Medulla oblongata (tissue), 1 donor: ENCODE measurements around the gene GUCA2B.

ENCODE experiments used
- DNase-seq: peaks from one replicate; pipeline ENCODE4 v3.0.0-alpha.2; 2015; ENCODE audit errors: extremely low spot score

Gene GUCA2B

DNA sequence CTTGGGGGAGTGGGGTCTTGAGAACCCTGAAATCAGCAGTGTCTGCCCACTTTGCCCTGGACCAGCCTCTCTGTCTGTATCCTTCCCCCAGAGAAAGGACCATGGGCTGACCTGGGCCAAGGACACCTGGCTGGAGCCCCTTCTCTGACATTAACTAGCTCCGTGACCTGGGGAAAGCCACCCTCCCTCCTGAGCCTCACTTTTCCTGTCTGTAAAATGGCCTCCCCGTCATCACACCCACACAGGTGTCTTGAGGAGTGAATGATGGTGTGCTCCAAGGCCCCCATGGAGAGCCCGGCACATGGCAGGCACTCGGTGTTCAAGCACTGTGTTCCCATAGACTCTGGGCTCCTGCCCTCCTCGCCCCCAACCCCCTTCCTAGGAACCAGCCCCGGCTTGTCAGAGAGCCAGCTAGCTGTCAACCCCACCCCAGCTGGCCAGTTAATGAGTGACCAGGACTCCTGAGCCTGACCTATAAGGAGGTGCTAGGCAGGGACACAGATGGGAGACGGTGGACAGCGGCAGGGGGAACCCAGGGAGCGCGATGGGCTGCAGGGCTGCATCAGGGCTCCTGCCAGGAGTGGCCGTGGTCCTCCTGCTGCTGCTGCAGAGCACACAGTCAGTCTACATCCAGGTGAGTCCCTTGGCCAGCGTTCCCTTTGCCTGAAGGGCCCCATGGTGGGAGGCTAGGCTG is at the start of gene GUCA2B:
TSS of gene GUCA2B (plus strand) at position 504 of the 694 bp plus-strand sequence. CDS start at position 545, 41 bp downstream.
- DNase-seq: no peak

- no peak for DNase-seq
These were observed 48.2 kb upstream of the GUCA2B start for GRCh38 chr1:42105025-42105424.

- DNase-seq: no peak
These were observed 44.9 kb upstream of the GUCA2B start for GRCh38 chr1:42108309-42108708.

DNA sequence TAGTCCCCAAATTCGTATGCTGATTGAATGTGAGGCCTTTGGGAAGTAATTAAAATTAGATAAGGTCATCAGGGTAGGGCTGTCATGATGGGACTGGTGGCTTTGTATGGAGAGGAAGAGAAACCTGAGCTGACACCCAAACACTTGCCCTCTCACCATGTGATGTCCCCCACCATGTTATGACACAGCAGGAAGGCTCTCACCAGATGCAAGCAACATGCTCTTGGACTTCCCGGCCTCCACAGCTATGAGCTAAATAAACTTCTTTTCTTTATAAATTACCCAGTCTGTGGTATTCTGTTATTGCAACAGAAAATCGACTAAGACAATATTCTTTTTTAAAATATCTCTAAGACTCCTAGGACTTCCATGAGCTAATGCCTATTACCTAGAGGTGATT is 43.6 kb upstream of the GUCA2B start:
- DNase-seq: no peak

DNA sequence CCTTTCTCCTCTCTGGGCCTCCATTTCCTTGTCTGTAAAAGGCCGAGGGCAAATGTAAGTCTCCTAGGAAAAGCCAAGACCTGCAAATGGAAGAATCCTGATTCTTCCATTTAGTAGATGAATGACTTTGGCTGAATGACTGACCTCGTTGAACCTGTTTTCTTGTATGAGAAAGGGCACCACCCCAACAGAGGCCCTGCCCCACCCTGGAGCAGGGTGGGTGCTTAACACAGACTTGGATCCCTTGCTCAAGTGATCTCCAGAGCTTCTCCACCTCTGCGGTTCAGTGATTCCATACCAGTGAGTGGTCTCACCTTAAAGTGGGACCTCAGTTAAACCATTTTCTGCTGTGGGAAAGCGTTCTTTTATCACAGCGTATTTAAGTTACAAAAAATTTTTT is 39.0 kb upstream of the GUCA2B start:
- no peak for DNase-seq

DNA sequence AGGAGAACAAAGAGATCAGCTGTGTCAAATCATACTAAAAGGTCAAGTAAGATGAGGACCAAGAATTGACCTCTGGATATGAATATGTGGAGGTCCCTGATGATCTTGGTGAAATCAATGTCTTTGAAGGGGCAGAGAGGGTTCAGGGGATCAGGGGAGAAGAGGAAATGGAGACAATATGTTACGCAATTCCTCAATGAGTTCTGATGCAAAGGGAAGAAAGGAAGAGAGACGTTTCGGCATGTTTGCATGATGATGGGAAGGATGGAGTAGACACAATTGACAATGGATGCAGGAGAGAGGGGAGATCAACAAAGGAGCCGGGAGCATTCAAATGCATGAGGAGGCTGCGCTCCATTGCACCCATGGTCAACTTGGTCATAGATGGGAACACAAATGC is 36.0 kb upstream of the GUCA2B start:
- no peak for DNase-seq

DNA sequence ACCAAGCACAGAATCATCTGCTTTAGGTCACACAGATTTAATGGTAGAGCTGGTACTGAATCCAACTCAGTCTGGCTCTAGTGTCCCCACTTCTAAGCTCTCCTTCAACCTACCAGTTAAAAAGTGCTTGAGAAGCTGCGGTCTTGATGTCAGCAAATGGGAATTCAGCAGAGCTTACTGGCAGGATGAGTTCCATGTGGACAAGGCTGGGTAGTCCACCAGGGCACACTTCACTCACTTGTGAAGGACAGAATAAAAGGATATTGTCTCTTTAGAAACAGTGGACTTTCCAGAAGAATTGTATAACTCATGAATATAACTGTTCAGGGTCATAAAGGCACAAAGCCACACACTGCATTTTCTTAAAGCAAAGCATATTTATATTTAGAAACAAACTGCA is 35.1 kb upstream of the GUCA2B start:
- no peak for DNase-seq

GRCh38 chr1:42122408-42122807 is 30.8 kb upstream of the GUCA2B start:
- no peak for DNase-seq

DNA sequence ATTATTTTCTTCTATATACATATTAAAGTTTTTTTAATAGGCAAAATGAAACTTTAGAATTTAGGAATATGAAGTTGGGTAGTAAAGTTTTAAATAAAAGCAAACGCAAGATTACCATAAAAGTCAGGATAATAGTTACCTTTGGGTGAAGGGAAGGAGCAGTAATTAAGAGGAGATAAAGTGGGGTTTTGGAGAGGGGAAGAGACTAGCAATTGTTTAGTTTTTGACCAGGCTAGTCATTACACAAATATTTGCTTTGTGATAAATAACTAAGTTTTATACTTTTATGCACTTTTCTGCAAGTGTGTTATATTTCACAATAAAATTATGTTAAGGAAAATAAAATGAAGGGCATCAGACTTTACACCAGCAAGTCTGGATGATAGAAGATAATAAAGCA is 27.7 kb upstream of the GUCA2B start:
- no peak for DNase-seq

DNA sequence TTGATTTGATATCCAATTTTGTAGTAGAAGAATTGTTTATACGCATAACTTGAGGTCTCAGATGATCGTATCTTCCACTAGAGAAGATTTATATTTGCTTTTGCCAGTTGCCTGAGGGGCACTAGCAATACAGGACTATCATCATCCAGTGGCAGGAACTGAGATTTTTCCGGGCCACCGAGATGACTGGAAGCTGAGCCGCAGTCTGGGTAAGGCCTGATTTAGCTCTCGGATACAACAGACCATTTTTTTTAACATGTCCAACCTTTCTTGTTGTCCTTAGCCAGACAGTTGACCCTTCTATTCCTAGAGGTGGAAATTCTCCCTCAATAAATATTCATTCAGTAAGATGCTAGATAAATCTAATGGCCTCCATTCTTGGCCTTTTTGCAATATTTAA is 25.4 kb upstream of the GUCA2B start:
- DNase-seq: no peak

DNA sequence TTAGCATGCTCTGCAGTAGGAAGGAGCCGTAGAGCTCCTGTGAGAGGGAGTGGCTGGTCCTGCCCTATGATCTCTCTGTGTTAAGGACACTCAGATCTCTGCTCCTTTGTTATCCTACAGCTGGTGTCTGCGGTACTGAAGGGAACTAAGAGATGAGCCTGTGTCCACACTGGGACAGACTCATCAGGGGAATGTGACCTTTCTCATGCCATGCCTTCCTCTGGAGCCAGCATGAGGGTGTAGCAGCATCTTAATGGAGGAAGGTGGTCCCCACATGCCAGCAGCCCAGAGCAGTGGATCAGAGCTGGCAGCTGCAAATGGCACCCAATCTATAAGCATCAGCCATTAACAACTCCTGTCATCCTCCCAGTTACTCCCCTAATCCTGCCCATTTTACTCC is 24.7 kb upstream of the GUCA2B start:
- no peak for DNase-seq

DNA sequence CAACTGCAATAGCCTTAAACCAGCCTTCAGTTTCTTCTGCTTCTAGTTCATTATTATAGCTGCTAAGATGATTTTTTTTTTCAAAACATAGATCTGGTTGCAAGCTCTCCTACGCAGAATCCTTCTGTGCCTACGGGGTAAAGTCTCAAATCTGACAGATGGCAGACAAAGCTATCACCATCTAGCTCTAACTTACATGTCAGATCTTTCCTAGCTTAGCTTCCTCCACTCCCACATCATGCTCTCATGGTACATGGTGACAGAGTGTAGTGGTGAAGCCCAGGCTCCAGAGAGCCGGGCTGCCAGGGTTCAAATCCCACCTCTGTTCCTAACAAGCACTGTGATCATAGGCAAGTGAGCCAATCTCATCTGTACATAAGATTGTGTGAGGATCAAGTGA is 24.2 kb upstream of the GUCA2B start:
- no peak for DNase-seq

GRCh38 chr1:42130061-42130660 is 23.0 kb upstream of the GUCA2B start:
- no peak for DNase-seq

DNA sequence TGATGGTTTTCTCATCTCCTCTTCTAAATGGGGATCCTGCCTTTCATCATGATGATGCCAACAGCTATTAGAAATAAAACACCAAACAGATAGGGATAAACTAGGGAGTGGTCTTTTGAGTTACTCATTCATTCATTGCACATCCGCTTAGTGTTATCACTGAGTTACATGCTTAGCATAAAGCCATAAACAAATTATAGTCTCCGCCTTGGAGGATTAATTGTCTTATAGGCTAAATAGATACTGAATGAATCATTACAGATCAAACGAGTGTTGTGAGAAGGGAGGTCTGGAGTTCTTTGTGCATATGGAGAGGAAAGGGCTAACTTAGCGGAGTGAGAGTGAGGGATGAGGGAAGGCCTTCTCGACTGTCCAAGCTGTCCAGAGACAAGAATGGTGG is 19.8 kb upstream of the GUCA2B start:
- DNase-seq: no peak

DNA sequence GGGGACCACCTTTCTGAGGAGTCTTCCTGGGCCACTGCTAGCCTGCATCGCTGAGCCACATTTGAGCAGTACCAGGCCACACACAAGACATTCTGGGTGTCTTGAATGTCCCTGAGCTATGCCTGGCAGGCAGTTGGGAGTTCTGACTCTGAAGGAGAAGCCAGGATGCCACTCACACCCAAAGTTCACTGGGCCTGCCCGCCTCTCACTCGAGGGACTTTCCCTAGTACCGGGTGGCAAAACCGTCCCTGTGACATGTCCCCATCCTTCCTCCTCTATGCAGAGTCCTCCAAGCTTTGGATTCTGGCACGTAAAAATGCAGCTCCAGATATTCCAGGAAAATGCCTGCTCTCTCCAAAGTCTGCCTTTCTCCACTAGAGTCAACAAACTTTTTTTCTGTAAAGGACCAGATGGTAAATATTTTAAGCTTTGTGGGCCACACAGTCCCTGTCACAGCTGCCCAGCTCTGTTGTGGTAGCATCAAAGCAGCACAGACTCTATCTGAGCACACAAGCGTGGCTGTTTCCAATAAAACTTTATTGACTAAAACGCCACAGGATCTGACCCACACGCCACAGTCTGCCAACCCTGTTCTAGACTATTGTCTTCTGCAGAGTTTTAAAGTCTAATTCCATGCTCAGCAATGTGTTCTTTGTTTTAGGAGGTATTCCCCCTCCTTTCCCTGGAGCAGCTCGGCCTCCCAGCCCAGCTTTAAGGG is 19.2 kb upstream of the GUCA2B start:
- no peak for DNase-seq

DNA sequence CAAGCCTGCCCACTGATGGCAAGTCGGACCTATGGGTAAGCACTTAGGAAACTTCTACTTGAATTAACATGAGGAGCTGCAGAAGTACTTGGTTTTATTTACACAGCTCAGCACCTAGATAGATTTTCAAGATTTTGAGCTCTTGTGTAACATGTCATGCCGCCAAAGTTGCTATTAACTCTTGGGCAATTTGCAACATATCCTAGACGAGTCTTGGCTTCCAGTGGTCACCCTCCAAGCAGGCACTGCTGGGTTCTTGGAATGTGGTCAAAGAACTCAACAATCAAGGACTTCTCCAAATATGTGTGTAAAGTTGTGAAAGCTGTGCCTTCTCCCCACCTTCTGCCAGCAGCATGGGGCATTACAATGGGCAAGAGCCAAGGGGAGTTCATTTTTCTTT is 17.8 kb upstream of the GUCA2B start:
- DNase-seq: no peak

DNA sequence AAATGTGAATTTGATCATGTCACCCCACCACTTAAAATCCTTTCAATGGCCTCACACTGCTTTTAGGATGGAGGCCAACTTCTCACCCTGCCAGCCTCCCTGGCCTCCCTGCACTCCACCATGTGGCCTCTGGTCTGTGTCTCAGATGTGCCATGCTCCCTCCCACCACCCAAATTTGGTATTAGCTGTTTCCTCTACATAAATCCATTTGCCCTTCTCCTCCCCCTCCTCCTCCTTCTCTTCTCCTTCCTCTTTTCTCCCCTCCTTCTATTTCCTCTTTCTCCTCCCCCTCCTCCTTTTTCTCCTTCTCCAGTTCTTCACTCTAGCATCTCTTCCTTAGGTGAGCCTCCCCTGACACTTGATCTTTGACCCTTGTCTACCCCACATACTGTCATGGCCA is 16.7 kb upstream of the GUCA2B start:
- DNase-seq: no peak

GRCh38 chr1:42137766-42138165 is 15.4 kb upstream of the GUCA2B start:
- no peak for DNase-seq

DNA sequence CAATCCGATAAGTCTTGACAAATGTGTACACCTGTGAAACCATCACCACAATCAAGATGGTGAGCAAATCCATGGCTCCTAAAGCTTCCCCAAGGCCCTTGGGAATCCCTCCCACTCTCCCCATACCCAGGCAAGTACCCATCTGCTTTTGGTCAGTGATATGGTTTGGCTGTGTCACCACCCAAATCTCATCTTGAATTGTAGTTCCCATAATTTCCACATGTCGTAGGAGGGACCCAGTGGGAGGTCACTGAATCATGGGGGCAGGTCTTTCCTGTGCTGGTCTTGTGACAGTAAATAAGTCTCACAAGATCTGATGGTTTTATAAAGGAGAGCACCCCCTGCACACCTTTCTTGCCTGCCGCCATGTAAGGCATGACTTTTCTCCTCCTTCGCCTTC is 14.6 kb upstream of the GUCA2B start:
- no peak for DNase-seq

- no peak for DNase-seq
These were observed 13.8 kb upstream of the GUCA2B start for GRCh38 chr1:42139444-42139843.

DNA sequence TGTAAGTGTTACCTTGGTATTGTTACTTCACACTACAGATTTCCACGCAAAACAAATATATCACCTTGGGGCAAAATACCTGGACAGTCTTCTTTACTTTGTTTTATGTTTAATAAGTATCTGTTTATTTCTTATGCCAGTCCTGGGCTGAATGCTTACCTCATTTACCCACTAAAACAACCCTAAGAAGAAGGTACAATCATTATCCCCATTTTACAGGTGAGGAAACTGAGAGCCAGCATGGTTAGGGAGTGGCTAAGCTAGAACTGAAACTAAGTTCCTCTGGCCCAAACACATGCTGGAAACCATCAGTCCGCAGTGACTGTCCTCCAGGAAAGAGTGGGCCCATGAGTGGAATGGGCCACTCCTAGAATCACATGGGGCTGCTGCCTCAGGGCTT is 13.0 kb upstream of the GUCA2B start:
- no peak for DNase-seq

DNA sequence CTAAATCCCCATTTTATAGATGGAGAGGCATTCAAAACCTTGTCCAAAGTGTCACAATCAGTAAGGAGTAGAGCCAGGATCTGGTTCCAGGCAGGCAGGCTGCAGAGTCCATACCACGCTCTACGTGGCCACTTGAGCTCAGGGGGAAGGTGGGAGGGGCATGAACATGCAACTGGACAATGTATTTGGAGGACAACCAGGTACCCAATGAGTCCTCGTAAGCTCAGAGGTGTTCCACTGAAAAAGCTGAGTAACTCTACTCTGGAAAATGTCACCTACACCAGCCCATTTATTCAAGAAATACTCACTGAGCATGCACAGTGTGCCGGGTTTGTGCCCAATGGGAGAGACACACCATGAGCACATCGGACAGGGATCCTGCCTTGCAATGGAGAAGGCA is 11.2 kb upstream of the GUCA2B start:
- DNase-seq: no peak
